ENCODE measurements around the gene SLC6A3.

Gene SLC6A3

DNA sequence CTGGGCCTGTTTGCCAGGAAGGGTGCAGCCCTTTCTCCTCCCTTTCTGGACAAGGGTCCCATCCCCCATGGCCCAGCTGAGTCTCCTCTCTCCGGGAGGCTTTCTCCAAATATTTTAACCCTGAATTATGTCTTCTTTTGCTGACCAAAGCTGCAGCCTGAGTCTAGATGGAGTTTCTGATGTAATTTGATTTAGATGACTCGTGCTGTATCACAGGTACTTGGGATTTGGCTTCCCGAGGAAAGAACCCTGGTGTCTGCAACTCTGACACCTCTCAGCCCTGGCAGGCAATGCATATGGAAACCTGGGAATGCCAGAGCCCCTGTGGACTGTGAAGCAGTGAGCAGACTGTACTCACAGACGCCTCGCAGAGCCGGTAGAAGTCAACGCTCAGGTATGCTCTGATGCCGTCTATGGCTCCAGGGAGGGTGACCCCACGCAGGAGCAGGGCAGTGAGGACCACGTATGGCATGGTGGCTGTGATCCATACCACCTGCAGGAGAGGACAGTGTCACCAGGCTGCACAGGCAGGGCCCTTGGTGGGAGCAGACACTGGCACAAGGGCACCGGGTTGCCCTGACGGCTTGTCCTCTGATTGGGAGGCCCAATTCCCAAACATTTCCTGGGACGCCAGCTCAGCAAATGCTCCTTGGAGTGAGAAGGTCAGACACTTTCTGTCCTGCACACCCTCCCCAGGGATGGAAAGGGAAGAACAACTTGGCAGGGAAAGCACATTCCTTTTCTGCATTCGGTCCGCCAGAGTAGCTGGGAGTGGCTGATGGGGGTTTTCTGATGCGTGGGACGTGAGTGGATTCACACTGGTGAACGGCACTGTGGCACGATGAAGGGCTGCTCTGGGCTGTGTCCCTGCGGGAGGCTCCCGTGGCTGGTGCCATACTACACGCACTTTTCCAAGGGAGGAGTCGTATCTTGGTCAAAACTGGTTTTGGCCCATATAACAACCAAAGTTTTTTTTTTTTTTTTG is 24.7 kb downstream of the SLC6A3 start:
- DNase-seq (ENCODE audit: low spot score) = peak; percentile 28

- DNase-seq (ENCODE audit: low spot score) = no peak
These were observed 25.6 kb downstream of the SLC6A3 start for GRCh38 chr5:1419476-1420210.

- no peak for DNase-seq (ENCODE audit: low spot score)
These were observed 26.3 kb downstream of the SLC6A3 start for GRCh38 chr5:1418921-1419280.

- DNase-seq (ENCODE audit: low spot score) = no peak
These were observed 26.9 kb downstream of the SLC6A3 start for GRCh38 chr5:1418238-1418920.

GRCh38 chr5:1417586-1418225 is 27.5 kb downstream of the SLC6A3 start:
- DNase-seq (ENCODE audit: low spot score) = no peak

GRCh38 chr5:1416856-1417469 is 28.3 kb downstream of the SLC6A3 start:
- no peak for DNase-seq (ENCODE audit: low spot score)

DNA sequence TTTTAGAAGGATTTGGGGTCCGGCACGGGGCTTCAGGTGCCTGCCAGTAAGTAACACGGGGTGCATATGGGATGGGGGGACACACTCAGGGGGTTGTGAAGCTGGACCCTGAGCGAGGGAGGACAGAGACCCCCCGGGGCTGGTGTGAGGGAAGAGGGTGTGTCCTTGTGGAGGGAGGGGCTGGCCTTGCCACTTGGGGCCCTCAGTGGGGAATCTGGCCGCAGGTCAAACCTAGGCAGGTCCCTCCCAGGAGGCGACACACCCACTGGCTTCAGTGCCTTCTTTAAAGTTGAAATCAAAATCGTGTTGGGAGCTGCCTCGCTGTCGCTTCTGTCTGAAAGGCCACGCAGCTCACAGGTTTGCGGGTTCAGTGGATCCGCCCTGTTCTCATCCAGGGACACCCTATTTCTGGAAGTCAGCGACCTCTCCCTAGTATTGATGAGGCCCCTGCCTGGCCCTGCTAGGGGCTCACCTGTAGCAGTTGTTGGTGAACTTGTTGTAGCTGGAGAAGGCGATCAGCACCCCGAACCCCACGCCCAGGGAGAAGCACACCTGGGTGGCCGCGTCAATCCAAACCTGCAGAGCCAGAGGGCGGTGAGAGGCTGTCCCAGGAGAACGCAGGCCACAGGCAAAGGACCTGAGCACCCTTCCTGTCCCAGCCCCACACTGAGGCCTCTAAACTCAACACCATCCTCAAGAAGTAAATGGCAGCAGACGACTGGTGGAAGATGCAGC is 29.4 kb downstream of the SLC6A3 start:
- DNase-seq (ENCODE audit: low spot score) = no peak

DNA sequence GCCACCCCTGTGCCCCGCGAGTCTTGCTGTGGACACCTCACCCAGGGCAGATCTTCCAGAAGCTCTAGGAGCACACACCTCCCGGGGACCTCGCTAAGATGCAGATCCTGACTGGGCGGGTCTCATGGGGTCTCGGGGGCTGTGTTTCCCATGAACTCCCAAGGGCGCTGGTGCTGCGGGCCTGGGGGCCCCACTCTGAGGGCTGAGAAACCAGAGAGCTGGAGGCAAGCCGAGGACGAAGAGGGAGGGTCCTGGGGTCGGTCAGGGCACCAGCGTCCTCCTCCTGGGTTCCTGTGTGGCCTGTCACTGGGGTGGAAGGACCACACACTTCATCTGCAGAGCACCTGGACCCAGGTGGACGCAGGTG is 30.2 kb downstream of the SLC6A3 start:
- no peak for DNase-seq (ENCODE audit: low spot score)

DNA sequence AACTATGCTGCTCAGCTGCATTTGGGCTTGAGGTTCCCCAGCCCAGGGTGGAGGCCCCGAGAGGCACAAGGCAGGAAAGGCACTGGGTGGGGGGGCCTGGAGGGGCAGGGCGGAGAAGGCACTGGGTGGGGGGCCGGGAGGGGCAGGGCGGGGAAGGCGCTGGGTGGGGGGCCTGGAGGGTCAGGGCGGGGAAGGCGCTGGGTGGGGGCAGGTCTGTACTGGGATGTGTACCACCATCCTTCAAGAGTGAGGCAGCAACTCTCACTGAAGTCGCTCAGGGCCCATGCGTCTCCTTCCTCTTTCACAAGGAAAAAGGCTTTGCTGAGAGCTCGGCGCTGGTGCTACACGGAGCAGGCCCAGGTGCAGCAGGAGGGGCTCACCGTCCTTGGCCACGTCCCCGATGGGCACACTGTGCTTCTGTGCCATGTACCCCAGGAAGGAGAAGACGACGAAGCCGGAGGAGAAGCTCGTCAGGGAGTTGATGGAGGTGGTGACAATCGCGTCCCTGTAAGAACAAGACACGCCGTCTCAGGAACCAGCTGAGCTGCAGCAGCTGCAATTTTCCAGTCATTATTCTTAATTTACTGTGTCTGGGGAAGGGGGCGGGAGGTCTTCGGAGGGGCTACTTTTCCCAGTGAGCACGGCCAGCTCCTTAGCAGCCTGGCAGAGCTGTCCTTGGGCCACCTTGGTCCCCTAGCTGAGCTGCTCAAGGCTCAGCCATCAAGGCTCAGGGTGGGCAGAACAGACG is 30.8 kb downstream of the SLC6A3 start:
- no peak for DNase-seq (ENCODE audit: low spot score)

DNA sequence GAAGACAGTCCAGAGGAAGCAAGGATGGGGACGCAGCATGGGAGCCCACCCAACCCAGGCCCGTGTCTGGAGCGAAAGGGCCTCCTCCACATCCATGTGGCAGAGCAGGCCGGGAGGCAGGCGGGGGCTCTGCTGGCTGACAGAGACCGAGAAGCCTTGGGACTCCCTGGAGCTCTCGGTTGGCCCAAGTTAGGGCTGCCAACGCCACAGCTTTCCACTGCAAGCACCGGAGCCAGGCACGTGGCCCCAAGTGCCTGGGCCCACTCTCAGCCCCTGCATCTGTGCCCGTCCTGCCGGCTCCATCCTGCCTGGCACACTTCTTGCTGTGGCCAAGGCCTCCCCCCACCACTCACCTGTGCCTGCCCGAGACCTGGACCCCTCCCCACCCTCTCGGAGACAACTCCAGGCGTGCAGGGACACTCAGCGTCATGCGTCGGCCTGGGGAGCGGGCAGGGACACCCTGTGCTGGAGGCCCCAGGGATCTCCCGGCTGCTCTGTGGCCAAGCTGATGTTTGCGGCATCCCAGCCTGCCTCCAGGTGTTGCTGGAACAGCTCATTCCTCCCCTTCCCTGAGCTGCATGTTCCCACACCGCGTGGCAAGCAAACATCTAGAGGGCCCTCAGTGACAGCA is 31.5 kb downstream of the SLC6A3 start:
- no peak for DNase-seq (ENCODE audit: low spot score)

GRCh38 chr5:1413211-1413610 is 32.0 kb downstream of the SLC6A3 start:
- no peak for DNase-seq (ENCODE audit: low spot score)

- no peak for DNase-seq (ENCODE audit: low spot score)
These were observed 32.6 kb downstream of the SLC6A3 start for GRCh38 chr5:1412621-1413020.

DNA sequence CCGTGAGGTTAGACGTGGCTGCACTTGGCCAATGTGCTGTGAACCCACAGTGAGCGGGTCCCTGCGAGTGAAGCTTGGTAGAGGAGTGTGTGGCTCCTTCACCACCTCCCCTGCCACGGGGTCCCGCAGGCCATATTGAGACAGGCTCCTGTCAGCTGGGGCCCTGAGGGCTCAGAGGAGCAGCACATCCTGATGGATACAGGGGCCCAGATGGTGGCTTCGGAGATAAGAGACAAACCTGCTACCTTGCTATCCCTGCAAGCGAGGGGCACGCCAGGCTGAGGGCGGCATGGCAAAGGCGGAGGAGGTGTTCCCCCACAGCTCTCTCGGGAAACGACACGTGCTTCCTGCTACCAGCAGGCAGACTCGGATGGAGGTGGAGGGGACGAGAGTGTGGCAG is 33.1 kb downstream of the SLC6A3 start:
- no peak for DNase-seq (ENCODE audit: low spot score)

DNA sequence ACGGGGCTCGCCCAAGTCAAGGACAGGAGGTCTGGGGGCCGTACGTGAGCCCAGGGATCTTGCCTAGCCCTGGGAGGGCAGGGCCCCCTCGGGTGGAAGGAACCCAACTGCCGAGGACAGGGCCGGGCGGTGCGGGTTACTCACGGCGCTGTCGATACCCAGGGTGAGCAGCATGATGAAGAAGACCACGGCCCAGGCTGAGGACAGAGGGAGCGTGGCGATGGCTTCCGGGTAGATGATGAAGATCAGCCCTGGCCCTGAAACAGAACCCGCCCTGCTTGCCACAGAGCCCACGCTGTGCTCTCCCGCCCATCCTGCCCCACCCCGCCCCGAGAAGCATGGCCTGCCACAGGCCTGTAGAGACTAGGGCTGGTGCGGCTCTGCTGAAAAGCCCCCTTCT is 34.1 kb downstream of the SLC6A3 start:
- no peak for DNase-seq (ENCODE audit: low spot score)

DNA sequence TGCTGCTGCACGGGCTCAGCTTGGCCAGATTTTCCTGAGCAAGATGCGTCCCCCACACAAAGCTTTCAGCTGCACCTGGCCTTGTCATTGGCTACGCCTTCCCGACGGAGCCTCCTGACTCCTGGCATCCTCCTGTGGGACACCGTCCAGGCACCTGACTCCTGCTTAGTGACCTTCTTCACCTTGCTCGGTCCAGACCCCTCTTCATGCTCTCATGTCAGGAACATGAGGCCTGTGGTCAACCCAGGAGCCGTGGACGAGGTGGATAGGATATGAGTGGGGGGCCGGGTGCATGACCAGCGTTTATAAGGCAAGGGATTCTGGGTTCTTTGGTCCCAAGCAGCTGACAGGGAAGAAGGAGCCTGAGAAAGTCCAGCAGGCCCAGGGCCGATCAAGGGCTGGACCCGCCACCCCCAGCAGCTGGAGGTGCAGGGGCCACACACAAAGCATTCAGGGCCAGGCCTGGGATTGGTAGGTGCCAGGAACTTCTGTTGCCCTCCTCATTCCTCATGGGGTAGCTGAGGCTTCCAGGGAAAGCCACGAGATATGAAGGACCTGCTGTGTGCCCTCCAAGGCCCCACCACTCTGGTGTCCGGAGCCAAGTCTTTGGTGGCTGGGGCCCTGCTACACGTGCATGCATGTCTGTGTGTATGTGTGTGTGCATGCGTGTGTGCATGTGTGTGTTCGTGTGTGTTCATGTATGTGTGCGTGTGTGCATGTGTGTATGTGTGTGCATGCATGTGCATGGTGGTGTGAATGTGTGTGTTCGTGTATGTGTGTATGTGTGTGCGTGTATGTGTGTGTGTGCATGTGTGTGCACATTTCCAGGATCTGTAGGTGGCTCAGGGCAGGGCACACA is 34.9 kb downstream of the SLC6A3 start:
- DNase-seq (ENCODE audit: low spot score) = no peak

DNA sequence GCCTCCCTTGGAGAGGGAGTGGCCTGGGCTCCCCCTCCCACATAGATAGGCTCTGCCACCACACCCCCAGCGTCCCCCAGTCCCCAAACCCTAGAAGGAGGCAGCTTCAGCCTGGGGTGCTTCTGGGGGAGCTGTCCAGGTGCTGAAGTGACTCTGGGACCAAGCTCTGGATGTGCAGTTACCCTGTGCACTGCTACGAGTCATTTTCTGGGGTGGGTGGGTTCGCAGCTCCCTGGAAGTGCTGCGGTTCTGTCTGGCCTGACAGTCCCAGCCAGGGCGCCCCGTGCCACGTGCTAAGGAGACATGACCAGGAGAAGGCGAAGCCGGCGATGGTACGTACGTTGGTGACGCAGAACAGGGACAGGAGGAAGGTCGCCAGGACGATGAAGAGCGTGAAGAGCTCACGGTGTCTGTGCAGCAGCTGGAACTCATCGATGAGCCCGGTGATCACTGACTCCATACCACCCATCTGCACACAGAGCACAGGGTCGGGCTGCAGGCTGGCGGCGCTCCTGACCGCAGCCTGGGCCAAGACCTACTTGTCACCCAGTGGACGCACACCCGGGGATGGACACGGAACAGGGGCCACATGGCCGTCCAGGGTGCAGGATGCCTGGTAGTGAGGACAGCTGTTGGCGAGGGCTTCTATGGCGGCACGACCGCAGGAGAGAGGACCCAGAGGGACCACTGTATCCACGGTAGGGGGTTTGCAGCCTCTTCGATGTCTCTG is 35.7 kb downstream of the SLC6A3 start:
- DNase-seq (ENCODE audit: low spot score) = no peak

- DNase-seq (ENCODE audit: low spot score) = no peak
These were observed 38.3 kb downstream of the SLC6A3 start for GRCh38 chr5:1406681-1407640.
